Fibroblast of lung (primary cell): ENCODE measurements around the gene SIPA1L3. TPM values are rescaled to one million over a fixed set of nuclear protein-coding genes. Genes with fewer than 3 reads are reported as not detected.

Experiments
- DNase-seq, 2 donors: peaks; one replicate each; pipeline versions ENCODE4 v3.0.0 to v3.0.0-alpha.2; 2010; ENCODE audit warnings: low read depth in 2 of 2
- H2AFZ ChIP-seq: 2 replicates; pipeline ENCODE4 v1.5.1; 2012; ENCODE audit warnings: low read length, control low read depth, inconsistent platforms
- H3K27ac ChIP-seq: 2 replicates; pipeline ENCODE4 v1.5.1; 2011; ENCODE audit warnings: low read length, control low read depth; ENCODE audit not compliant: insufficient read depth
- H3K27me3 ChIP-seq: 2 replicates; pipeline ENCODE4 v1.5.1; 2011; ENCODE audit warnings: mild to moderate bottlenecking, low read length; ENCODE audit not compliant: control insufficient read depth, insufficient read depth
- H3K36me3 ChIP-seq: 2 replicates; pipeline ENCODE4 v1.5.1; 2011; ENCODE audit warnings: low read length; ENCODE audit not compliant: control insufficient read depth, insufficient read depth
- H3K4me1 ChIP-seq: 2 replicates; pipeline ENCODE4 v1.5.1; 2011; ENCODE audit warnings: low read length; ENCODE audit not compliant: control insufficient read depth, insufficient read depth; ENCODE audit errors: extremely low read depth
- H3K4me2 ChIP-seq: 2 replicates; pipeline ENCODE4 v1.5.1; 2011; ENCODE audit warnings: low read length, control low read depth; ENCODE audit not compliant: insufficient read depth; ENCODE audit errors: extremely low read depth
- H3K4me3 ChIP-seq, 4 experiments: fragments of 200-600 bp in 1 of 4; sonication (generic) in 1 of 4; replicated peaks in 1 of 4; 2 replicates each; pipeline ENCODE4 v1.5.1; 2011 to 2016; ENCODE audit warnings: low read length in 4 of 4, low read depth in 3 of 4, mild to moderate bottlenecking in 3 of 4, control low read depth in 2 of 4, inconsistent platforms in 1 of 4, mixed read lengths in 1 of 4; ENCODE audit not compliant: insufficient read depth in 1 of 4; ENCODE audit errors: control extremely low read depth in 1 of 4
- H3K79me2 ChIP-seq: 2 replicates; pipeline ENCODE4 v1.5.1; 2012; ENCODE audit warnings: mild to moderate bottlenecking, low read length, inconsistent platforms; ENCODE audit not compliant: control insufficient read depth, insufficient read depth
- H3K9ac ChIP-seq: 2 replicates; pipeline ENCODE4 v1.5.1; 2011; ENCODE audit warnings: mild to moderate bottlenecking, low read length, control low read depth; ENCODE audit not compliant: insufficient read depth
- H3K9me3 ChIP-seq: 2 replicates; pipeline ENCODE4 v1.5.1; 2012; ENCODE audit warnings: low read depth, low read length; ENCODE audit not compliant: control insufficient read depth, insufficient read depth
- H4K20me1 ChIP-seq: 2 replicates; pipeline ENCODE4 v1.5.1; 2011; ENCODE audit warnings: low read length; ENCODE audit not compliant: control insufficient read depth, insufficient read depth; ENCODE audit errors: extremely low read depth
- CTCF ChIP-seq, 2 donors: IDR thresholded peaks in 1 of 2; conservative IDR thresholded peaks in 1 of 2; 1 replicate in 1 of 2; 2 replicates in 1 of 2; pipeline ENCODE4 v1.5.1; 2011 to 2012; ENCODE audit warnings: low read length in 2 of 2, control low read depth in 1 of 2, inconsistent platforms in 1 of 2, low read depth in 1 of 2, mild to moderate bottlenecking in 1 of 2
- EZH2 ChIP-seq: IDR thresholded peaks from 2 replicates; pipeline ENCODE4 v1.5.1; 2012; ENCODE audit warnings: low read length, control low read depth, mild to moderate bottlenecking; ENCODE audit errors: missing control alignments
- polyA plus RNA-seq, 2 donors: library from polyadenylated mRNA; depleted of rRNA in 1 of 2; stranded (reverse) in 1 of 2; unstranded in 1 of 2; fragments of >200 nt; gene quantifications; 2 replicates each; pipeline ENCODE4 v1.2.1, GENCODE V29; 2011 to 2012; ENCODE audit warnings: missing spikeins in 1 of 2
- total RNA-seq: library from RNA; depleted of rRNA; stranded (reverse); fragments of >200 nt; gene quantifications from 2 replicates; pipeline ENCODE4 v1.2.1, GENCODE V29; 2014

SIPA1L3 gene
- total and polyA plus RNA-seq, 2 donors (not counting 1 experiment from before 2014, with no cell fraction given): 3.7 to 10.1 TPM

GRCh38 chr19:38115271-38115802 is 208.3 kb downstream of the SIPA1L3 start:
- Histone ChIP-seq H3K9me3 (no peaks in the 10 kb centered on the region), H3K36me3 (peaks cover 10% of the 10 kb centered on the region)

GRCh38 chr19:38118176-38118575 is 211.2 kb downstream of the SIPA1L3 start:
- Histone ChIP-seq H3K9me3 (no peaks in the 10 kb centered on the region), H3K36me3 (peaks cover 9% of the 10 kb centered on the region), H3K9ac (no peak overlapping the region), H3K4me3 (no peak overlapping the region), H4K20me1 (no peaks in the 10 kb centered on the region), H3K27me3 (no peaks in the 10 kb centered on the region), H3K4me1 (no peaks in the 10 kb centered on the region), H3K4me2 (no peak overlapping the region), H2AFZ (no peak overlapping the region), H3K27ac (no peak overlapping the region), H3K79me2 (no peaks in the 10 kb centered on the region)
- no peak for DNase-seq
- no peak for TF ChIP-seq CTCF (conservative IDR thresholded peaks at IDR 0.05 in 1 of 2, IDR thresholded peaks at IDR 0.05 in 1 of 2; ENCODE audit: low read depth in 1 of 2, low read length in 2 of 2)
- TF ChIP-seq EZH2: no peak

More at GRCh38 chr19:38115271-38115802, 208.3 kb downstream of the SIPA1L3 start:
- Histone ChIP-seq H3K9ac (no peak overlapping the region), H3K27me3 (no peaks in the 10 kb centered on the region), H4K20me1 (no peaks in the 10 kb centered on the region), H3K79me2 (no peaks in the 10 kb centered on the region), H3K4me1 (no peaks in the 10 kb centered on the region), H3K4me2 (no peak overlapping the region), H3K4me3 (no peak overlapping the region), H3K27ac (no peak overlapping the region), H2AFZ (no peak overlapping the region)
- no peak for TF ChIP-seq EZH2
- TF ChIP-seq CTCF (conservative IDR thresholded peaks at IDR 0.05 in 1 of 2, IDR thresholded peaks at IDR 0.05 in 1 of 2; ENCODE audit: low read depth in 1 of 2, low read length in 2 of 2): no peak
- DNase-seq: no peak

- no peak for DNase-seq
- no peak for TF ChIP-seq EZH2
- TF ChIP-seq CTCF (conservative IDR thresholded peaks at IDR 0.05 in 1 of 2, IDR thresholded peaks at IDR 0.05 in 1 of 2; ENCODE audit: low read depth in 1 of 2, low read length in 2 of 2): no peak
- no peaks in the 10 kb centered on the region for H3K9me3 ChIP-seq
Measured at GRCh38 chr19:38120471-38121025, 213.5 kb downstream of the SIPA1L3 start.

More at GRCh38 chr19:38120471-38121025, 213.5 kb downstream of the SIPA1L3 start:
- Histone ChIP-seq H3K79me2 (no peaks in the 10 kb centered on the region), H3K9ac (no peak overlapping the region), H2AFZ (no peak overlapping the region), H3K27me3 (no peaks in the 10 kb centered on the region), H3K4me2 (no peak overlapping the region), H3K27ac (no peak overlapping the region), H3K4me3 (no peak overlapping the region), H3K4me1 (no peaks in the 10 kb centered on the region), H3K36me3 (peaks cover 9% of the 10 kb centered on the region), H4K20me1 (no peaks in the 10 kb centered on the region)
